Right lobe of liver (tissue), 6 donors: ENCODE measurements around the gene FRMPD4. TPM values are rescaled to one million over a fixed set of nuclear protein-coding genes. Genes with fewer than 3 reads are reported as not detected.

ENCODE experiments used
- ATAC-seq, 4 donors: fragments of 200-7000 bp; cut with Tn5 transposase; one replicate each; pipeline ENCODE4 v1.9.1; 2020; ENCODE audit warnings: mild to moderate bottlenecking in 4 of 4, moderate library complexity in 4 of 4
- DNase-seq, 3 donors: peaks; one replicate each; pipeline ENCODE4 v3.0.0-alpha.2; 2020
- H3K27ac ChIP-seq, 3 donors: fragments of 200-600 bp; one replicate each; pipeline ENCODE4 v1.8.0; 2022
- H3K27me3 ChIP-seq, 2 donors: fragments of 200-600 bp; one replicate each; pipeline ENCODE4 v1.8.0; 2022
- H3K36me3 ChIP-seq, 4 donors: fragments of 200-600 bp; sonication (generic) in 1 of 4; one replicate each; pipeline versions ENCODE4 v1.5.1 to v1.8.0; 2017 to 2022; ENCODE audit warnings: control low read depth in 1 of 4
- H3K4me1 ChIP-seq, 4 donors: fragments of 200-600 bp; sonication (generic) in 1 of 4; one replicate each; pipeline versions ENCODE4 v1.5.1 to v1.8.0; 2017 to 2022; ENCODE audit warnings: control low read depth in 1 of 4
- H3K4me3 ChIP-seq, 3 donors: fragments of 200-600 bp; one replicate each; pipeline ENCODE4 v1.8.0; 2022
- H3K9me3 ChIP-seq, 4 donors: fragments of 200-600 bp; sonication (generic) in 1 of 4; one replicate each; pipeline versions ENCODE4 v1.5.1 to v1.8.0; 2017 to 2022; ENCODE audit warnings: control low read depth in 1 of 4
- CTCF ChIP-seq, 4 donors: fragments of 200-600 bp in 3 of 4; fragments of 450-650 bp in 1 of 4; IDR thresholded peaks; one replicate each; pipeline versions ENCODE4 v1.5.1 to v1.8.0; 2016 to 2022; ENCODE audit warnings: antibody characterized with exemption in 4 of 4, mild to moderate bottlenecking in 2 of 4
- POLR2A ChIP-seq: fragments of 450-650 bp; IDR thresholded peaks from one replicate; pipeline ENCODE4 v1.6.1; 2017; ENCODE audit warnings: antibody characterized with exemption, mild to moderate bottlenecking
- WGBS: methylation state at CpG from one replicate; pipeline ENCODE4 v1.1.6; 2018; ENCODE audit warnings: low coverage, low lambda C conversion rate; ENCODE audit not compliant: insufficient coverage; ENCODE audit errors: missing lambda C conversion rate; 5-methylcytosine and 5-hydroxymethylcytosine counted together
- intact Hi-C, 2 donors: fragments of 100-400 bp; cut with DNase I; formaldehyde crosslinking; loops; one replicate each; pipeline versions ENCODE4 v1.11.2 to v1.14.1; 2022
- total RNA-seq, 6 experiments: library from RNA; depleted of rRNA in 2 of 6; stranded (reverse); fragments of >200 nt in 2 of 6; fragmentation: NEBNext Ultra II Directional in 3 of 6; extraction: Animal tissue kit (Norgen Biotek cat#: 25700) in 3 of 6; gene quantifications; one replicate each; pipeline versions ENCODE4 v1.1.0 to v1.2.4, GENCODE V29; 2016 to 2023
- donor health status: DM: no; HTN: yes; CAD: no.
- donor health status: DM: no; HTN: no; CAD: no.
- donor health status: DM: no; HTN: no; CAD: no.
- donor health status: DM: no; HTN: yes; CAD: no.
- donor health status: DM: no; HTN: yes; CAD: no.

Gene FRMPD4
- total RNA-seq, 6 experiments from 2014 or later, result 0.05 to 0.12 (median 0.06) TPM; not detected in 3

- Histone ChIP-seq H3K36me3 (no peaks in the 10 kb centered on the region), H3K27ac (no peak overlapping the region), H3K27me3 (no peaks in the 10 kb centered on the region), H3K4me1 (no peaks in the 10 kb centered on the region), H3K4me3 (no peak overlapping the region), H3K9me3 (no peaks in the 10 kb centered on the region)
- TF ChIP-seq POLR2A, result no peak
- TF ChIP-seq CTCF (IDR thresholded peaks at IDR 0.05), result no peak
- WGBS, result 36% methylated on average over 2 of the region's 2 CpGs
- DNase-seq, result no peak
- intact Hi-C loops, result no loop called here
- ATAC-seq, result no peak
Observed at GRCh38 chrX:12463873-12464272, 325.6 kb downstream of the FRMPD4 start.

- Histone ChIP-seq H3K4me1 (no peaks in the 10 kb centered on the region), H3K27ac (no peak overlapping the region), H3K27me3 (no peaks in the 10 kb centered on the region), H3K9me3 (no peaks in the 10 kb centered on the region), H3K4me3 (no peak overlapping the region), H3K36me3 (no peaks in the 10 kb centered on the region)
- ATAC-seq (no peak), DNase-seq (no peak)
- intact Hi-C loops, result no loop called here
- TF ChIP-seq CTCF (IDR thresholded peaks at IDR 0.05), result no peak
- TF ChIP-seq POLR2A, result no peak
- 36% methylated on average over 1 of the region's 1 CpG for WGBS
Observed at GRCh38 chrX:12467321-12467720, 329.0 kb downstream of the FRMPD4 start.

- Histone ChIP-seq H3K4me1 (no peaks in the 10 kb centered on the region), H3K27ac (no peak overlapping the region), H3K4me3 (no peak overlapping the region), H3K9me3 (no peaks in the 10 kb centered on the region), H3K36me3 (no peaks in the 10 kb centered on the region), H3K27me3 (no peaks in the 10 kb centered on the region)
- ATAC-seq (no peak), DNase-seq (no peak)
- 66% methylated on average over 9 of the region's 9 CpGs for WGBS
- TF ChIP-seq CTCF (IDR thresholded peaks at IDR 0.05), result no peak
- no peak for TF ChIP-seq POLR2A
- intact Hi-C loops, result no loop called here
Observed at GRCh38 chrX:12469296-12469695, 331.0 kb downstream of the FRMPD4 start.

- H3K4me3 ChIP-seq, result no peak overlapping the region
- intact Hi-C loops, result no loop called here
- H3K36me3 ChIP-seq, result no peaks in the 10 kb centered on the region
- H3K27ac ChIP-seq, result no peak overlapping the region
- DNase-seq (no peak), ATAC-seq (no peak)
- TF ChIP-seq CTCF (IDR thresholded peaks at IDR 0.05), result no peak
- no peaks in the 10 kb centered on the region for H3K27me3 ChIP-seq
- no peaks in the 10 kb centered on the region for H3K9me3 ChIP-seq
- no peaks in the 10 kb centered on the region for H3K4me1 ChIP-seq
- 43% methylated on average over 2 of the region's 2 CpGs for WGBS
Observed at GRCh38 chrX:12471061-12471460, 332.8 kb downstream of the FRMPD4 start.

- Histone ChIP-seq H3K27ac (no peak overlapping the region), H3K4me3 (no peak overlapping the region), H3K27me3 (no peaks in the 10 kb centered on the region), H3K4me1 (no peaks in the 10 kb centered on the region), H3K36me3 (no peaks in the 10 kb centered on the region), H3K9me3 (no peaks in the 10 kb centered on the region)
- TF ChIP-seq CTCF (IDR thresholded peaks at IDR 0.05) (no peak), POLR2A (no peak)
- no peak for DNase-seq
- WGBS, result 52% methylated on average over 3 of the region's 3 CpGs
- ATAC-seq, result no peak
- intact Hi-C loops, result no loop called here
Observed at GRCh38 chrX:12480956-12481355, 342.7 kb downstream of the FRMPD4 start.
